Endothelial cell of umbilical vein (primary cell): ENCODE measurements around the gene PLXNC1. TPM values are rescaled to one million over a fixed set of nuclear protein-coding genes. Genes with fewer than 3 reads are reported as not detected.

Experiments used
- BruUV-seq: library from RNA; stranded (reverse); fragments of 400-500 nt; replicated peaks from 2 replicates; lab custom pipeline; 2021; lab: Mats Ljungman, UMichigan
- CTCF ChIA-PET: fragments of 300-600, 350-600 bp; sonication (Branson Sonifier 250); formaldehyde crosslinking; loops from one replicate; lab custom pipeline; 2021; ENCODE audit warnings: antibody characterized with exemption, inconsistent platforms; lab: Charles Lee
- POLR2A ChIA-PET: fragments of 300-600, 350-600 bp; sonication (Branson Sonifier 250); formaldehyde crosslinking; loops from one replicate; lab custom pipeline; 2021; ENCODE audit warnings: antibody characterized with exemption, inconsistent platforms; lab: Charles Lee
- DNase-seq: peaks from one replicate; pipeline ENCODE4 v3.0.0-alpha.2; 2011; ENCODE audit warnings: low read depth, low spot score
- FAIRE-seq: peaks from 2 replicates; lab custom pipeline; 2011; peaks lifted over from hg19 to GRCh38; lab: Jason Lieb, UNC
- H2AFZ ChIP-seq: 2 replicates; pipeline ENCODE4 v1.6.0; 2012; ENCODE audit warnings: low read depth, low read length, control low read depth, inconsistent platforms
- H3K27ac ChIP-seq: 2 replicates; pipeline ENCODE4 v1.5.1; 2011; ENCODE audit warnings: low read depth, mild to moderate bottlenecking, control low read depth, low read length, moderate library complexity; ENCODE audit not compliant: insufficient read depth
- H3K27me3 ChIP-seq, 2 experiments: 2 replicates each; pipeline versions ENCODE4 v1.6.0 to v1.6.1; 2011; ENCODE audit warnings: low read length in 2 of 2, mixed read lengths in 1 of 2; ENCODE audit not compliant: control insufficient read depth in 2 of 2, insufficient read depth in 2 of 2
- H3K36me3 ChIP-seq, 2 experiments: 2 replicates in 1 of 2; 3 replicates in 1 of 2; pipeline ENCODE4 v1.5.1; 2011; ENCODE audit warnings: low read length in 2 of 2, mild to moderate bottlenecking in 1 of 2, moderate library complexity in 1 of 2; ENCODE audit not compliant: control insufficient read depth in 2 of 2, insufficient read depth in 2 of 2; ENCODE audit errors: extremely low read depth in 1 of 2
- H3K4me1 ChIP-seq: 3 replicates; pipeline ENCODE4 v1.5.1; 2011; ENCODE audit warnings: mild to moderate bottlenecking, low read length; ENCODE audit not compliant: control insufficient read depth, insufficient read depth; ENCODE audit errors: extremely low read depth
- H3K4me2 ChIP-seq: 2 replicates; pipeline ENCODE4 v1.6.1; 2011; ENCODE audit warnings: low read length, control low read depth, mixed read lengths; ENCODE audit not compliant: insufficient read depth
- H3K4me3 ChIP-seq, 3 experiments: fragments of 200-600 bp in 1 of 3; sonication (generic), shearing (Covaris generic) in 1 of 3; replicated peaks in 1 of 3; 2 replicates each; pipeline ENCODE4 v1.5.1; 2011 to 2016; ENCODE audit warnings: control low read depth in 3 of 3, low read length in 3 of 3, mild to moderate bottlenecking in 2 of 3, inconsistent platforms in 1 of 3, low read depth in 1 of 3, moderate library complexity in 1 of 3; ENCODE audit not compliant: insufficient read depth in 1 of 3
- H3K79me2 ChIP-seq: 2 replicates; pipeline ENCODE4 v1.6.0; 2012; ENCODE audit warnings: low read length, inconsistent platforms; ENCODE audit not compliant: control insufficient read depth, insufficient read depth
- H3K9ac ChIP-seq: replicated peaks from 2 replicates; pipeline ENCODE3; 2011; ENCODE audit warnings: low read length, control low read depth; ENCODE audit not compliant: insufficient read depth; ENCODE audit errors: extremely low read depth
- H3K9me1 ChIP-seq: replicated peaks from 3 replicates; pipeline ENCODE4 v1.6.0; 2011; ENCODE audit warnings: mild to moderate bottlenecking, low read length; ENCODE audit not compliant: control insufficient read depth, insufficient read depth; ENCODE audit errors: extremely low read depth
- H3K9me3 ChIP-seq: replicated peaks from 2 replicates; pipeline ENCODE4 v1.5.1; 2012; ENCODE audit warnings: low read length, inconsistent platforms; ENCODE audit not compliant: control insufficient read depth, insufficient read depth
- H4K20me1 ChIP-seq: replicated peaks from 2 replicates; pipeline ENCODE3; 2011; ENCODE audit warnings: mild to moderate bottlenecking, low read length; ENCODE audit not compliant: control insufficient read depth, insufficient read depth; ENCODE audit errors: extremely low read depth
- CTCF ChIP-seq, 2 donors: IDR thresholded peaks; 1 replicate in 1 of 2; 2 replicates in 1 of 2; pipeline ENCODE4 v1.5.1; 2011; ENCODE audit warnings: low read length in 2 of 2, mild to moderate bottlenecking in 2 of 2, moderate library complexity in 2 of 2, control low read depth in 1 of 2, inconsistent platforms in 1 of 2, low read depth in 1 of 2; ENCODE audit not compliant: insufficient read depth in 1 of 2; ENCODE audit errors: extremely low read depth in 1 of 2
- EZH2 ChIP-seq: IDR thresholded peaks from 2 replicates; pipeline ENCODE4 v1.6.1; 2012; ENCODE audit warnings: borderline replicate concordance, low read depth, mild to moderate bottlenecking, moderate library complexity, low read length, inconsistent platforms; ENCODE audit not compliant: severe bottlenecking
- FOS ChIP-seq: IDR thresholded peaks from 2 replicates; pipeline ENCODE4 v1.6.1; 2011; ENCODE audit warnings: mild to moderate bottlenecking, low read length, moderate library complexity, borderline replicate concordance; ENCODE audit not compliant: insufficient read depth
- GATA2 ChIP-seq: IDR thresholded peaks from 2 replicates; pipeline ENCODE4 v1.7.0; 2011; ENCODE audit warnings: low read depth, mild to moderate bottlenecking, moderate library complexity, mixed read lengths, low read length; ENCODE audit not compliant: insufficient read length, insufficient read depth
- JUN ChIP-seq: IDR thresholded peaks from 2 replicates; pipeline ENCODE4 v1.6.1; 2011; ENCODE audit warnings: borderline replicate concordance, low read depth; ENCODE audit not compliant: insufficient read length, insufficient read depth
- MAX ChIP-seq: IDR thresholded peaks from 2 replicates; pipeline ENCODE4 v1.6.1; 2011; ENCODE audit not compliant: insufficient read depth, insufficient read length
- MYC ChIP-seq: IDR thresholded peaks from one replicate; pipeline ENCODE4 v1.6.1; 2011; ENCODE audit warnings: mild to moderate bottlenecking, low read depth, low read length
- POLR2A ChIP-seq: IDR thresholded peaks from 2 replicates; pipeline ENCODE4 v1.6.1; 2012; ENCODE audit warnings: low read depth, mild to moderate bottlenecking, control low read depth, low read length
- POLR2AphosphoS5 ChIP-seq: IDR thresholded peaks from 2 replicates; pipeline ENCODE4 v1.6.1; 2012; ENCODE audit warnings: low read depth, mild to moderate bottlenecking, control low read depth, low read length, moderate library complexity; ENCODE audit not compliant: insufficient read depth
- dilution Hi-C: fragments of 300-500 bp; cut with MboI; formaldehyde crosslinking; loops from one replicate; pipeline ENCODE4 v1.15.0; 2019; ENCODE audit warnings: low sequenced_read_pairs; ENCODE audit not compliant: extremely low pct_ligation_motif_present
- intact Hi-C: fragments of 100-400 bp; cut with micrococcal nuclease; formaldehyde crosslinking; loops from one replicate; pipeline ENCODE4 v1.10.0; 2022
- polyA plus RNA-seq, 4 experiments: library from polyadenylated mRNA; depleted of rRNA in 3 of 4; stranded (reverse) in 3 of 4; unstranded in 1 of 4; fragments of >200 nt; gene quantifications; 2 replicates each; pipeline versions ENCODE4 v1.2.1 to v1.2.3, GENCODE V29; 2011 to 2012; ENCODE audit warnings: missing spikeins in 1 of 4
- total RNA-seq: library from RNA; stranded (reverse); gene quantifications from 2 replicates; pipeline ENCODE4 v1.2.3, GENCODE V29; 2021

PLXNC1 gene
- total and polyA plus RNA-seq, 2 donors (not counting 3 experiments of a cell fraction or from before 2014, with no cell fraction given), result 0.04 TPM; not detected in 1

DNA sequence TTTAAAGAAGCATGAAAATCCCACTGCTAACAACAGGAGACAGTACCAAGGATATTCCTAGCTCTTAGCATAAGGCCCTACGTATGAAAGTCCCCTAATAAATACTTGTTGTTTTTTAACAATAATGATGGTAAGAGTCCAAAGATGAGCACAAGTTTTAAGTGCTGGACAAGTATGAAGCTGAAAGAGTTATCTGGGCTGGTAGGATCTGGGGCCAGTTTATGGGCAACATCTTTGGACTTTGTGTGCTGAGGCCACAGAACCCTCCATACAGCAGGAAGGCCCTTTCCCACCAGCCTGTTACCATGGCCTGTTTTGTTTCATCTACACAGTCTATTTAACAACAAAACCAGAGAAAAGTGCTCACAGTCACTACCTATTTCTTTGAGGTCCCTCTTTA is 12.5 kb upstream of the PLXNC1 start:
- no peaks in the 10 kb centered on the region for H3K4me1 ChIP-seq
- intact Hi-C loops (loop anchor here (10.0 kb wide), 1 partner anchor 1199 kb away; no protein-coding TSS in a partner anchor), dilution Hi-C loops (no loop called here)
- H3K9me1 ChIP-seq, result no peaks in the 10 kb centered on the region
- H3K4me2 ChIP-seq, result no peak overlapping the region
- H3K27ac ChIP-seq, result no peak overlapping the region
- CTCF ChIA-PET, result interaction anchor here (1.1 to 4.1 kb wide), 12 partner anchors 9 to 402 kb away, joined by 4 to 43 read pairs (median 10); no protein-coding TSS in a partner anchor
- H3K27me3 ChIP-seq, result peaks cover 8 to 9% of the 10 kb centered on the region in 2 experiments
- no peak overlapping the region for H2AFZ ChIP-seq
- TF ChIP-seq EZH2, result no peak
- no peak for TF ChIP-seq POLR2A
- TF ChIP-seq GATA2, result no peak
- TF ChIP-seq MAX, result no peak
- no peak for TF ChIP-seq CTCF (IDR thresholded peaks at IDR 0.05; ENCODE audit: extremely low read depth in 1 of 2, insufficient read depth in 1 of 2, low read depth in 1 of 2, low read length in 2 of 2)
- TF ChIP-seq JUN, result no peak
- TF ChIP-seq MYC, result no peak
- TF ChIP-seq FOS, result no peak
- no peak for TF ChIP-seq POLR2AphosphoS5
- FAIRE-seq (no peak), DNase-seq (no peak)
- no peaks in the 10 kb centered on the region for H3K79me2 ChIP-seq
- POLR2A ChIA-PET, result no interaction called here
- no peak overlapping the region for H3K9ac ChIP-seq
- no peaks in the 10 kb centered on the region for H3K36me3 ChIP-seq
- no TSS peak for BruUV-seq
- H3K4me3 ChIP-seq, result no peak overlapping the region
- H4K20me1 ChIP-seq, result no peaks in the 10 kb centered on the region
- H3K9me3 ChIP-seq, result no peaks in the 10 kb centered on the region
